Measurements from ENCODE around the gene NPIPB8. TPM values are rescaled to one million over a fixed set of nuclear protein-coding genes. Genes with fewer than 3 reads are reported as not detected.
"Not testable (repeated sequence)": the region's sequence is repeated elsewhere in the genome, so short reads cannot be mapped to it uniquely, and the experiment has no call there.

Gene NPIPB8
- total RNA-seq = under 1 TPM in 1 of 2 experiments, not detected in 1; 0.27 TPM

GRCh38 chr16:28637765-28638164 lies at the start of gene NPIPB8:
Gene NPIPB8, plus strand, starts transcription at chr16:28638065. Its CDS starts 296 bp downstream, at chr16:28638361.
- H3K27me3 Mint-ChIP-seq; CTCF ChIA-PET; H3K9me3 Mint-ChIP-seq; H3K4me1 Mint-ChIP-seq (ENCODE audit: low read depth); H3K27ac Mint-ChIP-seq; DNase-seq; POLR2A ChIA-PET; H3K36me3 Mint-ChIP-seq; intact Hi-C loops (cut with micrococcal nuclease); H3K4me3 Mint-ChIP-seq: not testable (repeated sequence)

- H3K36me3 Mint-ChIP-seq = peaks cover 15% of the 10 kb centered on the region
- H3K9me3 Mint-ChIP-seq = no peaks in the 10 kb centered on the region
- H3K4me1 Mint-ChIP-seq (ENCODE audit: low read depth) = no peaks in the 10 kb centered on the region
- no peak for DNase-seq
- H3K4me3 Mint-ChIP-seq = no peak overlapping the region
- POLR2A ChIA-PET = no interaction called here
- CTCF ChIA-PET = no interaction called here
- H3K27ac Mint-ChIP-seq = no peak overlapping the region
- intact Hi-C loops (cut with micrococcal nuclease) = no loop called here
- H3K27me3 Mint-ChIP-seq = no peaks in the 10 kb centered on the region
Measured at GRCh38 chr16:28589069-28589468, 48.8 kb upstream of the NPIPB8 start.

GRCh38 chr16:28589930-28590329 lies 47.9 kb upstream of the NPIPB8 start:
- Mint-ChIP-seq H3K9me3 (no peaks in the 10 kb centered on the region), H3K27me3 (no peaks in the 10 kb centered on the region), H3K27ac (no peak overlapping the region), H3K4me3 (no peak overlapping the region), H3K36me3 (peaks cover 12% of the 10 kb centered on the region), H3K4me1 (ENCODE audit: low read depth) (no peaks in the 10 kb centered on the region)
- CTCF ChIA-PET = no interaction called here
- POLR2A ChIA-PET = no interaction called here
- DNase-seq = no peak
- intact Hi-C loops (cut with micrococcal nuclease) = no loop called here

GRCh38 chr16:28590384-28591340 lies 47.2 kb upstream of the NPIPB8 start:
- H3K4me3 Mint-ChIP-seq = no peak overlapping the region
- POLR2A ChIA-PET = no interaction called here
- CTCF ChIA-PET = no interaction called here
- H3K27ac Mint-ChIP-seq = no peak overlapping the region
- H3K9me3 Mint-ChIP-seq = no peaks in the 10 kb centered on the region
- peaks cover 9% of the 10 kb centered on the region for H3K36me3 Mint-ChIP-seq
- DNase-seq = no peak
- intact Hi-C loops (cut with micrococcal nuclease) = no loop called here
- no peaks in the 10 kb centered on the region for H3K27me3 Mint-ChIP-seq
- no peaks in the 10 kb centered on the region for H3K4me1 Mint-ChIP-seq (ENCODE audit: low read depth)

- H3K4me1 Mint-ChIP-seq (ENCODE audit: low read depth) = no peaks in the 10 kb centered on the region
- no peak for DNase-seq
- H3K9me3 Mint-ChIP-seq = no peaks in the 10 kb centered on the region
- H3K36me3 Mint-ChIP-seq = peaks cover 9% of the 10 kb centered on the region
- no peak overlapping the region for H3K4me3 Mint-ChIP-seq
- H3K27ac Mint-ChIP-seq = no peak overlapping the region
- H3K27me3 Mint-ChIP-seq = no peaks in the 10 kb centered on the region
- intact Hi-C loops (cut with micrococcal nuclease) = no loop called here
- ChIA-PET POLR2A (no interaction called here), CTCF (no interaction called here)
Measured at GRCh38 chr16:28591355-28591754, 46.5 kb upstream of the NPIPB8 start.

- CTCF ChIA-PET = no interaction called here
- Mint-ChIP-seq H3K9me3 (no peaks in the 10 kb centered on the region), H3K36me3 (peaks cover 4% of the 10 kb centered on the region), H3K27ac (no peak overlapping the region), H3K4me3 (no peak overlapping the region), H3K4me1 (ENCODE audit: low read depth) (no peaks in the 10 kb centered on the region), H3K27me3 (no peaks in the 10 kb centered on the region)
- intact Hi-C loops (cut with micrococcal nuclease) = no loop called here
- POLR2A ChIA-PET = no interaction called here
- DNase-seq = no peak
Measured at GRCh38 chr16:28592511-28592910, 45.4 kb upstream of the NPIPB8 start.

- Mint-ChIP-seq H3K9me3 (no peaks in the 10 kb centered on the region), H3K36me3 (peaks cover 4% of the 10 kb centered on the region), H3K4me3 (no peak overlapping the region), H3K27me3 (no peaks in the 10 kb centered on the region), H3K27ac (no peak overlapping the region), H3K4me1 (ENCODE audit: low read depth) (no peaks in the 10 kb centered on the region)
- ChIA-PET CTCF (no interaction called here), POLR2A (no interaction called here)
- DNase-seq = no peak
- intact Hi-C loops (cut with micrococcal nuclease) = no loop called here
Measured at GRCh38 chr16:28592979-28593553, 44.8 kb upstream of the NPIPB8 start.

- DNase-seq; CTCF ChIA-PET; H3K27ac Mint-ChIP-seq; H3K4me3 Mint-ChIP-seq; H3K4me1 Mint-ChIP-seq (ENCODE audit: low read depth); intact Hi-C loops (cut with micrococcal nuclease); H3K27me3 Mint-ChIP-seq; H3K9me3 Mint-ChIP-seq; H3K36me3 Mint-ChIP-seq: not testable (repeated sequence)
- POLR2A ChIA-PET = interaction anchor here (0.6 kb wide), 1 partner anchor 71 kb away, joined by 3 read pairs; no protein-coding TSS in a partner anchor
Measured at GRCh38 chr16:28595451-28595850, 42.4 kb upstream of the NPIPB8 start.

- Mint-ChIP-seq H3K36me3 (no peaks in the 10 kb centered on the region), H3K4me1 (ENCODE audit: low read depth) (no peaks in the 10 kb centered on the region), H3K9me3 (no peaks in the 10 kb centered on the region), H3K27me3 (no peaks in the 10 kb centered on the region), H3K4me3 (no peak overlapping the region), H3K27ac (no peak overlapping the region)
- ChIA-PET POLR2A (interaction anchor here (0.6 kb wide), 1 partner anchor 71 kb away, joined by 3 read pairs; no protein-coding TSS in a partner anchor), CTCF (no interaction called here)
- intact Hi-C loops (cut with micrococcal nuclease) = no loop called here
- DNase-seq = no peak
Measured at GRCh38 chr16:28596115-28596630, 41.7 kb upstream of the NPIPB8 start.

GRCh38 chr16:28596840-28597691 lies 40.8 kb upstream of the NPIPB8 start, which contains the start of gene SULT1A2:
Gene SULT1A2, minus strand, starts transcription at chr16:28597050. Its CDS starts 1,120 bp downstream, at chr16:28595930.
- H3K27ac Mint-ChIP-seq = no peak within 1 kb of the TSS
- CTCF ChIA-PET = no interaction called here

GRCh38 chr16:28597692-28598261 lies 40.1 kb upstream of the NPIPB8 start:
- H3K27me3 Mint-ChIP-seq = no peaks in the 10 kb centered on the region
- CTCF ChIA-PET = interaction anchor here (0.9 kb wide), 1 partner anchor 24 kb away, joined by 3 read pairs; no protein-coding TSS in a partner anchor
- no peaks in the 10 kb centered on the region for H3K36me3 Mint-ChIP-seq
- intact Hi-C loops (cut with micrococcal nuclease) = no loop called here
- POLR2A ChIA-PET = no interaction called here
- DNase-seq = no peak
- H3K27ac Mint-ChIP-seq = no peak overlapping the region
- no peaks in the 10 kb centered on the region for H3K9me3 Mint-ChIP-seq
- H3K4me3 Mint-ChIP-seq = no peak overlapping the region
- no peaks in the 10 kb centered on the region for H3K4me1 Mint-ChIP-seq (ENCODE audit: low read depth)

More at GRCh38 chr16:28596840-28597691, 40.8 kb upstream of the NPIPB8 start, which contains the start of gene SULT1A2:
- DNase-seq = no peak
- intact Hi-C loops (cut with micrococcal nuclease) = no loop called here
- H3K27me3 Mint-ChIP-seq = no peaks in the 10 kb centered on the region
- H3K4me3 Mint-ChIP-seq = no peak within 1 kb of the TSS
- POLR2A ChIA-PET = no interaction called here
- no peaks in the 10 kb centered on the region for H3K4me1 Mint-ChIP-seq (ENCODE audit: low read depth)
- H3K36me3 Mint-ChIP-seq = no peaks in the 10 kb centered on the region
- no peaks in the 10 kb centered on the region for H3K9me3 Mint-ChIP-seq

Measured in activated CD4-positive, alpha-beta memory T cell treated with anti-CD3 and anti-CD28 coated beads for 36 hours (primary cell).